Breast epithelium (tissue), 3 donors: ENCODE measurements around the gene ANXA2R.
A peak's percentile ranks its signal among the peaks of the same experiment; 100 is the strongest.

Source experiments
- POLR2AphosphoS5 ChIP-seq, 3 donors: sonication (generic); formaldehyde crosslinking; IDR thresholded peaks; one replicate each; pipeline ENCODE4 v1.6.1; 2017; ENCODE audit warnings: antibody characterized with exemption in 3 of 3
- TF ChIP-seq, protein P1 (sequence below), 3 donors: fragments of 450-650 bp; IDR thresholded peaks; one replicate each; pipeline ENCODE4 v1.5.1; 2016 to 2017; ENCODE audit warnings: antibody characterized with exemption in 3 of 3, mild to moderate bottlenecking in 3 of 3, moderate library complexity in 3 of 3

DNA sequence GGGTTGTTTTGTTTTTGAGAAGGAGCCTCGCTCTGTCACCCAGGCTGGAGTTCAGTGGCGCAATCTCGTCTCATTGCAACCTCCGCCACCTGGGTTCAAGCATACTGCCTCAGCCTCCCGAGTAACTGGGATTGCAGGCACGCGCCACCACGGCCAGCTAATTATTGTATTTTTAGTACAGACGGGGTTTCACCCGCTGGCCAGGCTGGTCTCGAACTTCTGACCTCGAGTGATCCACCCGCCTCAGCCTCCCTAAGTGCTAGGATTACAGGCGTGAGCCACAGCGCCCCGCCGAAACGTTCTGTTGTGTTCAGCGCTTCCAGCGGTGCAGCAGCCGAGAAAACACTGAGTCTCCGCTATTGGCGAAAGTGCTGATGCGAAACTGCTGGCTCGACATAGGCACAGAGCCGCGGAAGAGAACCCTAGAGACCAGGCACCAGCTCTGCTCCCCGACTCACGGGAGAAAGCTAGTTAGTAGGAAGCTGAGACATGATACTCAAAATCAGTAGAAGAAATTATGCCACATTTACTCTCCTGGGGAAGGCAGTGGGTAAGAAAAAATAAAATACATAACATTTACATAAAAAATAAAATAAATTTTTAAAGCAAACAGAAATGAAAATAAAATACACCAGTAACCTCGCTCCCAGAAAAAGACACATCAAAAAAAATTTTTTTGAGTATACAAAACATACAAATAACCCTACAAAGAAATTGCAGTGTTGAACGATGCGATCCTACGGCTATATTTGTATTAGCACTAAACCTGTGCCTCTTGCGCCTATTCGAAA is 31.6 kb downstream of the ANXA2R start:
- TF ChIP-seq, protein P1, sequence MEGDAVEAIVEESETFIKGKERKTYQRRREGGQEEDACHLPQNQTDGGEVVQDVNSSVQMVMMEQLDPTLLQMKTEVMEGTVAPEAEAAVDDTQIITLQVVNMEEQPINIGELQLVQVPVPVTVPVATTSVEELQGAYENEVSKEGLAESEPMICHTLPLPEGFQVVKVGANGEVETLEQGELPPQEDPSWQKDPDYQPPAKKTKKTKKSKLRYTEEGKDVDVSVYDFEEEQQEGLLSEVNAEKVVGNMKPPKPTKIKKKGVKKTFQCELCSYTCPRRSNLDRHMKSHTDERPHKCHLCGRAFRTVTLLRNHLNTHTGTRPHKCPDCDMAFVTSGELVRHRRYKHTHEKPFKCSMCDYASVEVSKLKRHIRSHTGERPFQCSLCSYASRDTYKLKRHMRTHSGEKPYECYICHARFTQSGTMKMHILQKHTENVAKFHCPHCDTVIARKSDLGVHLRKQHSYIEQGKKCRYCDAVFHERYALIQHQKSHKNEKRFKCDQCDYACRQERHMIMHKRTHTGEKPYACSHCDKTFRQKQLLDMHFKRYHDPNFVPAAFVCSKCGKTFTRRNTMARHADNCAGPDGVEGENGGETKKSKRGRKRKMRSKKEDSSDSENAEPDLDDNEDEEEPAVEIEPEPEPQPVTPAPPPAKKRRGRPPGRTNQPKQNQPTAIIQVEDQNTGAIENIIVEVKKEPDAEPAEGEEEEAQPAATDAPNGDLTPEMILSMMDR (IDR thresholded peaks at IDR 0.05): no peak
- peak; percentile 70 to 76 (median 75) for TF ChIP-seq POLR2AphosphoS5 (IDR thresholded peaks at IDR 0.05)
